ENCODE measurements around the gene SH3GL1. TPM values are rescaled to one million over a fixed set of nuclear protein-coding genes. Genes with fewer than 3 reads are reported as not detected.
A peak's percentile ranks its signal among the peaks of the same experiment; 100 is the strongest.

SH3GL1 gene
- total and polyA plus RNA-seq, 2 donors from 2014 or later, result 34.8 to 52.7 TPM

DNA sequence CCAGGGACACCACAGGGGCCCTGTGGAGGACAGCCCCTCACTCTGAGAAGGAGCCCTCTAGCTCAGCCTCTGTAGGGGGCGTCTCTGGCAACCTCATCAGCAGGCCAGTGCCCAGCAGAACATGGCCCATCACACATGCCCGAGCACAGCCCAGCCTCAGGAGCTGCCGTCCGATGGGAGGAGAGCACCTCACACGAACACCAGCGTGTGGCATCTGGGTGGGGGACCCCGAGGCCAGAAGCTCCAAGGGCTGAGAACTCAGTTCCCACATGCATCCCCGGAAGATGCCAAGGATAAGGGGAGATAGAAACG, 11.3 kb downstream of the SH3GL1 start:
- TF ChIP-seq, protein P1, sequence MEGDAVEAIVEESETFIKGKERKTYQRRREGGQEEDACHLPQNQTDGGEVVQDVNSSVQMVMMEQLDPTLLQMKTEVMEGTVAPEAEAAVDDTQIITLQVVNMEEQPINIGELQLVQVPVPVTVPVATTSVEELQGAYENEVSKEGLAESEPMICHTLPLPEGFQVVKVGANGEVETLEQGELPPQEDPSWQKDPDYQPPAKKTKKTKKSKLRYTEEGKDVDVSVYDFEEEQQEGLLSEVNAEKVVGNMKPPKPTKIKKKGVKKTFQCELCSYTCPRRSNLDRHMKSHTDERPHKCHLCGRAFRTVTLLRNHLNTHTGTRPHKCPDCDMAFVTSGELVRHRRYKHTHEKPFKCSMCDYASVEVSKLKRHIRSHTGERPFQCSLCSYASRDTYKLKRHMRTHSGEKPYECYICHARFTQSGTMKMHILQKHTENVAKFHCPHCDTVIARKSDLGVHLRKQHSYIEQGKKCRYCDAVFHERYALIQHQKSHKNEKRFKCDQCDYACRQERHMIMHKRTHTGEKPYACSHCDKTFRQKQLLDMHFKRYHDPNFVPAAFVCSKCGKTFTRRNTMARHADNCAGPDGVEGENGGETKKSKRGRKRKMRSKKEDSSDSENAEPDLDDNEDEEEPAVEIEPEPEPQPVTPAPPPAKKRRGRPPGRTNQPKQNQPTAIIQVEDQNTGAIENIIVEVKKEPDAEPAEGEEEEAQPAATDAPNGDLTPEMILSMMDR (IDR thresholded peaks at IDR 0.05; ENCODE audit: borderline replicate concordance, extremely low read depth, insufficient read depth), result no peak
- H3K9ac ChIP-seq (ENCODE audit: low read length in 3 of 3), result peak overlapping the region in 1 of 3 donors; percentile 19
- no peaks in the 10 kb centered on the region for H3K27me3 ChIP-seq (ENCODE audit: control insufficient read depth, insufficient read depth, low read length)
- peak overlapping the region; percentile 25 to 49 for H3K27ac ChIP-seq (ENCODE audit: low read depth in 2 of 2, low read length in 2 of 2)
- H3K4me3 ChIP-seq (ENCODE audit: low read length in 3 of 3), result no peak overlapping the region
- no peaks in the 10 kb centered on the region for H3K9me3 ChIP-seq (ENCODE audit: control insufficient read depth in 2 of 3, insufficient read depth in 1 of 3, low read length in 3 of 3)
- intact Hi-C loops (cut with DNase I), result no loop called here
- no peak for FAIRE-seq
- peaks cover 4 to 39% (median 38%) of the 10 kb centered on the region in 3 donors for H3K4me1 ChIP-seq (ENCODE audit: control insufficient read depth in 2 of 3, insufficient read depth in 2 of 3, low read depth in 1 of 3, low read length in 3 of 3)
- DNase-seq, result no peak
- peaks cover 0 to 4% (median 0%) of the 10 kb centered on the region in 3 donors for H3K36me3 ChIP-seq (ENCODE audit: control insufficient read depth in 2 of 3, insufficient read depth in 3 of 3, low read length in 3 of 3)

DNA sequence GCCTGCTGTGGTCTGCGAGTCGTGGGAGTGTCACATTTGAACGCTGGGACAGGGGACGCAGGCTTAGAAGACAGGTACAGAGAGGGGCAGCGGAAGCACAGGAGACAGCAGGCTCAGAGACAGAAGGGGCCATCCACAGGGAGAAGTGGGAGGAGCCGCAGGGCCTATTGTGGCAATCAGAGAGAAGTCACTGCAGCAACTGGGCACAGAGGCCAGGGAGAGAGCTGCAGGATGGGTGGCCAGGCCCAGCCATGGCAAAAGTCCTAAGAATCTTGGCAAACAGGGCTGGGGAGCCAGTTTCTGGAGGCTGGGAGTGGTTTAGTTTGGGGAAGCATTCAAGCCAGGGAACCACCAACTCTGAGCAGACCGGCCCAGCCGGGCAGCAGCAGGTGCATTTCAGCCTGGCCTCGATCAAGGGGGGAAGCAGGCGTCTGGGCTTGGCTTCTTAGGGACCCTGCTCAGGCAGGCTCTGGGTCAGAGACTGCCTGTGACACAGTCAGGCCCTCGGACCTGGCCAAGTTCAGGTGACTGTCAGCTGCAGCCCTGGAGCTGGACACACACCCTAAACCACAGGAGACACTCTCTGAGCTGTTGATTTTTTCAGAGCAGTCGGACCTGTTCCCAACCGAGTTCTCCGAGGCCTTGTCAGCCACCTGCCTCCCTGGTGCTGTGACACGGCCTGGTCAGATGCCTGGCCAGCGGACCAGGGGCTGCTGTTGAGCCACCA, 11.8 kb downstream of the SH3GL1 start:
- peak in 2 of 5 donors; percentile 51 to 59 for DNase-seq
- Histone ChIP-seq H3K9me3 (ENCODE audit: control insufficient read depth in 2 of 3, insufficient read depth in 1 of 3, low read length in 3 of 3) (no peaks in the 10 kb centered on the region), H3K27ac (ENCODE audit: low read depth in 2 of 2, low read length in 2 of 2) (peak overlapping the region; percentile 25 to 49), H3K27me3 (ENCODE audit: control insufficient read depth, insufficient read depth, low read length) (no peaks in the 10 kb centered on the region), H3K4me1 (ENCODE audit: control insufficient read depth in 2 of 3, insufficient read depth in 2 of 3, low read depth in 1 of 3, low read length in 3 of 3) (peaks cover 4 to 39% (median 37%) of the 10 kb centered on the region in 3 donors), H3K36me3 (ENCODE audit: control insufficient read depth in 2 of 3, insufficient read depth in 3 of 3, low read length in 3 of 3) (peaks cover 0 to 8% (median under 1%) of the 10 kb centered on the region in 3 donors), H3K4me3 (ENCODE audit: low read length in 3 of 3) (no peak overlapping the region), H3K9ac (ENCODE audit: low read length in 3 of 3) (no peak overlapping the region)
- FAIRE-seq, result no peak
- intact Hi-C loops (cut with DNase I), result no loop called here
- TF ChIP-seq, protein P1 (IDR thresholded peaks at IDR 0.05; ENCODE audit: borderline replicate concordance, extremely low read depth, insufficient read depth), result no peak

DNA sequence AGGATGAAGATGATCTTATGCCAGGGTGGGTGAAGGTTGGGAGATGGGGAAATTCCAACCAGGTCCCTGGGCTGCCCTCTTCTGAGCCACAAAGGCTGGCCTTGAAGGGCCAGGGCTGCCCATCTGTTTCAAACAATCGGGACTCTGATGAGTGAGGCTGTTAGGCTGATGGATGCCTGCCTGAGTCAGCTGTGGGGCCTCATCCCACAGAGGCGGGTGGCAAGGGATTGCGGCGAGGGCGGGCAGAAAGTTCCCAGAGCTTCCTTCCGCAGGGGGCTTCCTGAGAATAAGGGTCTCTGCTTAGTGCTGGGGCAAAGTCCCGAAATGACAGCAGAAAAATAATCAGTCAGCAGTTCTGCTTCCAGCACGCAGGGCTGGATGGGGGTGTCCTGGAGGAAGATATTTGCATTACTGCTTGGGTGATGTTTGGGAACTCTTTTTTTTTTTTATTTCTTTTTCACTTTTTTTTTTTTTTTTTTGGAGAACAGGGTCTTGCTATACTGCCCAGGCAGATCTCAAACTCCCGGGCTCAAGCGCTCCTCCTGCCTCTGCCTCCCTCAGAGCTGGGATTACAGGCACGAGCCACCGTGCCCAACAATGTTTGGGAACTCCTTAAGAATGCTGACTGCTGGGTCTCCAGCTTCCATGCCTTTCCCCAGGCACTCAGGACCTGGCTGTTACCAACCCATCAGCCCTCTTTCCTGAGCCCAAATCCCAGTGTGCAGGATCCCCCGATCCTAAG, 14.1 kb downstream of the SH3GL1 start:
- DNase-seq, result no peak
- Histone ChIP-seq H3K4me3 (ENCODE audit: low read length in 3 of 3) (no peak overlapping the region), H3K27ac (ENCODE audit: low read depth in 2 of 2, low read length in 2 of 2) (no peak overlapping the region), H3K27me3 (ENCODE audit: control insufficient read depth, insufficient read depth, low read length) (no peaks in the 10 kb centered on the region), H3K9ac (ENCODE audit: low read length in 3 of 3) (no peak overlapping the region), H3K4me1 (ENCODE audit: control insufficient read depth in 2 of 3, insufficient read depth in 2 of 3, low read depth in 1 of 3, low read length in 3 of 3) (peaks cover 4 to 31% (median 27%) of the 10 kb centered on the region in 3 donors), H3K9me3 (ENCODE audit: control insufficient read depth in 2 of 3, insufficient read depth in 1 of 3, low read length in 3 of 3) (no peaks in the 10 kb centered on the region), H3K36me3 (ENCODE audit: control insufficient read depth in 2 of 3, insufficient read depth in 3 of 3, low read length in 3 of 3) (peaks cover 0 to 9% (median 2%) of the 10 kb centered on the region in 3 donors)
- intact Hi-C loops (cut with DNase I), result no loop called here
- no peak for FAIRE-seq
- TF ChIP-seq, protein P1 (IDR thresholded peaks at IDR 0.05; ENCODE audit: borderline replicate concordance, extremely low read depth, insufficient read depth), result no peak

Data from kidney (tissue), 14 donors.